Endothelial cell of umbilical vein (primary cell): ENCODE data around the gene BET1. TPM values are rescaled to one million over a fixed set of nuclear protein-coding genes. Genes with fewer than 3 reads are reported as not detected.

Experiments
- BruUV-seq: library from RNA; stranded (reverse); fragments of 400-500 nt; replicated peaks from 2 replicates; lab custom pipeline; 2021; lab: Mats Ljungman, UMichigan
- CTCF ChIA-PET: fragments of 300-600, 350-600 bp; sonication (Branson Sonifier 250); formaldehyde crosslinking; loops from one replicate; lab custom pipeline; 2021; ENCODE audit warnings: antibody characterized with exemption, inconsistent platforms; lab: Charles Lee
- POLR2A ChIA-PET: fragments of 300-600, 350-600 bp; sonication (Branson Sonifier 250); formaldehyde crosslinking; loops from one replicate; lab custom pipeline; 2021; ENCODE audit warnings: antibody characterized with exemption, inconsistent platforms; lab: Charles Lee
- DNase-seq: peaks from one replicate; pipeline ENCODE4 v3.0.0-alpha.2; 2011; ENCODE audit warnings: low read depth, low spot score
- FAIRE-seq: peaks from 2 replicates; lab custom pipeline; 2011; peaks lifted over from hg19 to GRCh38; lab: Jason Lieb, UNC
- H2AFZ ChIP-seq: 2 replicates; pipeline ENCODE4 v1.6.0; 2012; ENCODE audit warnings: low read depth, low read length, control low read depth, inconsistent platforms
- H3K27ac ChIP-seq: 2 replicates; pipeline ENCODE4 v1.5.1; 2011; ENCODE audit warnings: low read depth, mild to moderate bottlenecking, control low read depth, low read length, moderate library complexity; ENCODE audit not compliant: insufficient read depth
- H3K27me3 ChIP-seq, 2 experiments: 2 replicates each; pipeline versions ENCODE4 v1.6.0 to v1.6.1; 2011; ENCODE audit warnings: low read length in 2 of 2, mixed read lengths in 1 of 2; ENCODE audit not compliant: control insufficient read depth in 2 of 2, insufficient read depth in 2 of 2
- H3K36me3 ChIP-seq, 2 experiments: 2 replicates in 1 of 2; 3 replicates in 1 of 2; pipeline ENCODE4 v1.5.1; 2011; ENCODE audit warnings: low read length in 2 of 2, mild to moderate bottlenecking in 1 of 2, moderate library complexity in 1 of 2; ENCODE audit not compliant: control insufficient read depth in 2 of 2, insufficient read depth in 2 of 2; ENCODE audit errors: extremely low read depth in 1 of 2
- H3K4me1 ChIP-seq: 3 replicates; pipeline ENCODE4 v1.5.1; 2011; ENCODE audit warnings: mild to moderate bottlenecking, low read length; ENCODE audit not compliant: control insufficient read depth, insufficient read depth; ENCODE audit errors: extremely low read depth
- H3K4me2 ChIP-seq: 2 replicates; pipeline ENCODE4 v1.6.1; 2011; ENCODE audit warnings: low read length, control low read depth, mixed read lengths; ENCODE audit not compliant: insufficient read depth
- H3K4me3 ChIP-seq, 3 experiments: fragments of 200-600 bp in 1 of 3; sonication (generic), shearing (Covaris generic) in 1 of 3; replicated peaks in 1 of 3; 2 replicates each; pipeline ENCODE4 v1.5.1; 2011 to 2016; ENCODE audit warnings: control low read depth in 3 of 3, low read length in 3 of 3, mild to moderate bottlenecking in 2 of 3, inconsistent platforms in 1 of 3, low read depth in 1 of 3, moderate library complexity in 1 of 3; ENCODE audit not compliant: insufficient read depth in 1 of 3
- H3K79me2 ChIP-seq: 2 replicates; pipeline ENCODE4 v1.6.0; 2012; ENCODE audit warnings: low read length, inconsistent platforms; ENCODE audit not compliant: control insufficient read depth, insufficient read depth
- H3K9ac ChIP-seq: replicated peaks from 2 replicates; pipeline ENCODE3; 2011; ENCODE audit warnings: low read length, control low read depth; ENCODE audit not compliant: insufficient read depth; ENCODE audit errors: extremely low read depth
- H3K9me1 ChIP-seq: replicated peaks from 3 replicates; pipeline ENCODE4 v1.6.0; 2011; ENCODE audit warnings: mild to moderate bottlenecking, low read length; ENCODE audit not compliant: control insufficient read depth, insufficient read depth; ENCODE audit errors: extremely low read depth
- H3K9me3 ChIP-seq: replicated peaks from 2 replicates; pipeline ENCODE4 v1.5.1; 2012; ENCODE audit warnings: low read length, inconsistent platforms; ENCODE audit not compliant: control insufficient read depth, insufficient read depth
- H4K20me1 ChIP-seq: replicated peaks from 2 replicates; pipeline ENCODE3; 2011; ENCODE audit warnings: mild to moderate bottlenecking, low read length; ENCODE audit not compliant: control insufficient read depth, insufficient read depth; ENCODE audit errors: extremely low read depth
- EZH2 ChIP-seq: IDR thresholded peaks from 2 replicates; pipeline ENCODE4 v1.6.1; 2012; ENCODE audit warnings: borderline replicate concordance, low read depth, mild to moderate bottlenecking, moderate library complexity, low read length, inconsistent platforms; ENCODE audit not compliant: severe bottlenecking
- FOS ChIP-seq: IDR thresholded peaks from 2 replicates; pipeline ENCODE4 v1.6.1; 2011; ENCODE audit warnings: mild to moderate bottlenecking, low read length, moderate library complexity, borderline replicate concordance; ENCODE audit not compliant: insufficient read depth
- GATA2 ChIP-seq: IDR thresholded peaks from 2 replicates; pipeline ENCODE4 v1.7.0; 2011; ENCODE audit warnings: low read depth, mild to moderate bottlenecking, moderate library complexity, mixed read lengths, low read length; ENCODE audit not compliant: insufficient read length, insufficient read depth
- JUN ChIP-seq: IDR thresholded peaks from 2 replicates; pipeline ENCODE4 v1.6.1; 2011; ENCODE audit warnings: borderline replicate concordance, low read depth; ENCODE audit not compliant: insufficient read length, insufficient read depth
- MYC ChIP-seq: IDR thresholded peaks from one replicate; pipeline ENCODE4 v1.6.1; 2011; ENCODE audit warnings: mild to moderate bottlenecking, low read depth, low read length
- POLR2A ChIP-seq: IDR thresholded peaks from 2 replicates; pipeline ENCODE4 v1.6.1; 2012; ENCODE audit warnings: low read depth, mild to moderate bottlenecking, control low read depth, low read length
- POLR2AphosphoS5 ChIP-seq: IDR thresholded peaks from 2 replicates; pipeline ENCODE4 v1.6.1; 2012; ENCODE audit warnings: low read depth, mild to moderate bottlenecking, control low read depth, low read length, moderate library complexity; ENCODE audit not compliant: insufficient read depth
- dilution Hi-C: fragments of 300-500 bp; cut with MboI; formaldehyde crosslinking; loops from one replicate; pipeline ENCODE4 v1.15.0; 2019; ENCODE audit warnings: low sequenced_read_pairs; ENCODE audit not compliant: extremely low pct_ligation_motif_present
- intact Hi-C: fragments of 100-400 bp; cut with micrococcal nuclease; formaldehyde crosslinking; loops from one replicate; pipeline ENCODE4 v1.10.0; 2022
- polyA plus RNA-seq, 4 experiments: library from polyadenylated mRNA; depleted of rRNA in 3 of 4; stranded (reverse) in 3 of 4; unstranded in 1 of 4; fragments of >200 nt; gene quantifications; 2 replicates each; pipeline versions ENCODE4 v1.2.1 to v1.2.3, GENCODE V29; 2011 to 2012; ENCODE audit warnings: missing spikeins in 1 of 4
- total RNA-seq: library from RNA; stranded (reverse); gene quantifications from 2 replicates; pipeline ENCODE4 v1.2.3, GENCODE V29; 2021
- TF ChIP-seq, protein P1 (sequence below), 2 donors: IDR thresholded peaks; 1 replicate in 1 of 2; 2 replicates in 1 of 2; pipeline ENCODE4 v1.5.1; 2011; ENCODE audit warnings: low read length in 2 of 2, mild to moderate bottlenecking in 2 of 2, moderate library complexity in 2 of 2, control low read depth in 1 of 2, inconsistent platforms in 1 of 2, low read depth in 1 of 2; ENCODE audit not compliant: insufficient read depth in 1 of 2; ENCODE audit errors: extremely low read depth in 1 of 2
- TF ChIP-seq, protein P2 (sequence below): IDR thresholded peaks from 2 replicates; pipeline ENCODE4 v1.6.1; 2011; ENCODE audit not compliant: insufficient read depth, insufficient read length

Gene BET1
- total and polyA plus RNA-seq, 2 donors (not counting 3 experiments of a cell fraction or from before 2014, with no cell fraction given) = 21.9 to 28.4 TPM

DNA sequence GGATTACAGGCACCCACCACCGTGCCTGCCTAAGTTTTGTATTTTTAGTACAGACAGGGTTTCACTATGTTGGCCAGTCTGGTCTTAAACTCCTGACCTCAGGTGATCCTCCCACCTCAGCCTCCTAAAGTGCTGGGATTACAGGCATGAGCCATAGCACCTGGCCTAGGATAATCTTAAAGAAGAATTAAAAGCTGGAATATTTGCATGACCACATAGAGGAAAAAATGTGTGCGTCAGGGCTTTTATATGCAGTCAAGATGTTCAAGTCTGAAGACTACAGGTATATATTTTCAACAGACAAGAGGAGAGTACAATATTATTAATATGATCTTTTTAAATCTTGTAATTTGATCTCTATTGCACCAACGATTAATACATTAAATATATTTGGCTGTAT, 43.2 kb downstream of the BET1 start:
- Histone ChIP-seq H3K4me2 (no peak overlapping the region), H3K9me1 (no peaks in the 10 kb centered on the region), H4K20me1 (no peaks in the 10 kb centered on the region), H3K79me2 (no peaks in the 10 kb centered on the region), H3K9ac (no peak overlapping the region), H3K27me3 (no peaks in the 10 kb centered on the region), H3K27ac (no peak overlapping the region), H3K4me1 (peaks cover 20% of the 10 kb centered on the region), H3K4me3 (no peak overlapping the region), H3K36me3 (no peaks in the 10 kb centered on the region), H2AFZ (no peak overlapping the region), H3K9me3 (no peaks in the 10 kb centered on the region)
- FAIRE-seq (no peak), DNase-seq (no peak)
- CTCF ChIA-PET = interaction anchor here (2.8 kb wide), 1 partner anchor 10 kb away, joined by 8 read pairs; no protein-coding TSS in a partner anchor
- TF ChIP-seq JUN (no peak), POLR2A (no peak), POLR2AphosphoS5 (no peak), MYC (no peak), GATA2 (no peak), EZH2 (no peak), FOS (no peak)
- TF ChIP-seq, protein P1, sequence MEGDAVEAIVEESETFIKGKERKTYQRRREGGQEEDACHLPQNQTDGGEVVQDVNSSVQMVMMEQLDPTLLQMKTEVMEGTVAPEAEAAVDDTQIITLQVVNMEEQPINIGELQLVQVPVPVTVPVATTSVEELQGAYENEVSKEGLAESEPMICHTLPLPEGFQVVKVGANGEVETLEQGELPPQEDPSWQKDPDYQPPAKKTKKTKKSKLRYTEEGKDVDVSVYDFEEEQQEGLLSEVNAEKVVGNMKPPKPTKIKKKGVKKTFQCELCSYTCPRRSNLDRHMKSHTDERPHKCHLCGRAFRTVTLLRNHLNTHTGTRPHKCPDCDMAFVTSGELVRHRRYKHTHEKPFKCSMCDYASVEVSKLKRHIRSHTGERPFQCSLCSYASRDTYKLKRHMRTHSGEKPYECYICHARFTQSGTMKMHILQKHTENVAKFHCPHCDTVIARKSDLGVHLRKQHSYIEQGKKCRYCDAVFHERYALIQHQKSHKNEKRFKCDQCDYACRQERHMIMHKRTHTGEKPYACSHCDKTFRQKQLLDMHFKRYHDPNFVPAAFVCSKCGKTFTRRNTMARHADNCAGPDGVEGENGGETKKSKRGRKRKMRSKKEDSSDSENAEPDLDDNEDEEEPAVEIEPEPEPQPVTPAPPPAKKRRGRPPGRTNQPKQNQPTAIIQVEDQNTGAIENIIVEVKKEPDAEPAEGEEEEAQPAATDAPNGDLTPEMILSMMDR (IDR thresholded peaks at IDR 0.05; ENCODE audit: extremely low read depth in 1 of 2, insufficient read depth in 1 of 2, low read depth in 1 of 2, low read length in 2 of 2) = no peak
- TF ChIP-seq, protein P2, sequence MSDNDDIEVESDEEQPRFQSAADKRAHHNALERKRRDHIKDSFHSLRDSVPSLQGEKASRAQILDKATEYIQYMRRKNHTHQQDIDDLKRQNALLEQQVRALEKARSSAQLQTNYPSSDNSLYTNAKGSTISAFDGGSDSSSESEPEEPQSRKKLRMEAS = no peak
- POLR2A ChIA-PET = no interaction called here
- no TSS peak for BruUV-seq
- intact Hi-C loops (no loop called here), dilution Hi-C loops (no loop called here)
